Retina (tissue), 1 donor: ENCODE results near the gene KRTAP4-12.
"Not testable (repeated sequence)": the region's sequence is repeated elsewhere in the genome, so short reads cannot be mapped to it uniquely, and the experiment has no call there.

Source experiments
- DNase-seq: peaks from one replicate; pipeline ENCODE4 v3.0.0-alpha.2; 2016

Gene KRTAP4-12

GRCh38 chr17:41084100-41084856, 39.7 kb downstream of the KRTAP4-12 start, which contains the start of gene KRTAP4-7:
Gene KRTAP4-7 (plus strand): TSS chr17:41084150. CDS start chr17:41084207, 57 bp downstream.
- not testable (repeated sequence) for DNase-seq

GRCh38 chr17:41083427-41083826, 40.6 kb downstream of the KRTAP4-12 start:
- DNase-seq: not testable (repeated sequence)

- no peak for DNase-seq
Observed at GRCh38 chr17:41082626-41083025, 41.4 kb downstream of the KRTAP4-12 start.

- DNase-seq: no peak
Observed at GRCh38 chr17:41076788-41077187, 47.2 kb downstream of the KRTAP4-12 start.

GRCh38 chr17:41073676-41074075, 50.3 kb downstream of the KRTAP4-12 start:
- no peak for DNase-seq
